HCT116 (cell line): ENCODE results near the gene ZSCAN2.

Source experiments
- CTCF ChIP-seq, 3 experiments: fragments of 200-600 bp in 1 of 3; sonication (generic) in 1 of 3; IDR thresholded peaks in 2 of 3; conservative IDR thresholded peaks in 1 of 3; 2 replicates each; pipeline ENCODE4 v1.5.1; 2012 to 2017; ENCODE audit warnings: low read depth in 2 of 3, low read length in 2 of 3, antibody characterized with exemption in 1 of 3, borderline replicate concordance in 1 of 3, control low read depth in 1 of 3, mild to moderate bottlenecking in 1 of 3, mixed read lengths in 1 of 3, mixed run types in 1 of 3, moderate library complexity in 1 of 3; ENCODE audit not compliant: insufficient read depth in 1 of 3
- EZH2 ChIP-seq: fragments of 200-600 bp; sonication (generic); IDR thresholded peaks from 2 replicates; pipeline ENCODE4 v1.6.1; 2017; ENCODE audit warnings: antibody characterized with exemption, mixed run types
- POLR2A ChIP-seq: IDR thresholded peaks from 2 replicates; pipeline ENCODE4 v1.7.0; 2011; ENCODE audit warnings: borderline replicate concordance; ENCODE audit not compliant: insufficient read depth, insufficient read length; ENCODE audit errors: extremely low read depth
- POLR2AphosphoS5 ChIP-seq: IDR thresholded peaks from 2 replicates; pipeline ENCODE4 v1.6.1; 2011; ENCODE audit warnings: mild to moderate bottlenecking, low read depth, low read length, moderate library complexity

GRCh38 chr15:84591815-84592214 lies 9.0 kb upstream of the ZSCAN2 start:
- TF ChIP-seq POLR2AphosphoS5 (no peak), CTCF (IDR thresholded peaks at IDR 0.05 in 2 of 3, conservative IDR thresholded peaks at IDR 0.05 in 1 of 3; ENCODE audit: borderline replicate concordance in 1 of 3, insufficient read depth in 1 of 3, low read depth in 2 of 3, low read length in 2 of 3) (no peak), POLR2A (no peak), EZH2 (no peak)
